ENCODE results near the gene GRAMD1A.

DNA sequence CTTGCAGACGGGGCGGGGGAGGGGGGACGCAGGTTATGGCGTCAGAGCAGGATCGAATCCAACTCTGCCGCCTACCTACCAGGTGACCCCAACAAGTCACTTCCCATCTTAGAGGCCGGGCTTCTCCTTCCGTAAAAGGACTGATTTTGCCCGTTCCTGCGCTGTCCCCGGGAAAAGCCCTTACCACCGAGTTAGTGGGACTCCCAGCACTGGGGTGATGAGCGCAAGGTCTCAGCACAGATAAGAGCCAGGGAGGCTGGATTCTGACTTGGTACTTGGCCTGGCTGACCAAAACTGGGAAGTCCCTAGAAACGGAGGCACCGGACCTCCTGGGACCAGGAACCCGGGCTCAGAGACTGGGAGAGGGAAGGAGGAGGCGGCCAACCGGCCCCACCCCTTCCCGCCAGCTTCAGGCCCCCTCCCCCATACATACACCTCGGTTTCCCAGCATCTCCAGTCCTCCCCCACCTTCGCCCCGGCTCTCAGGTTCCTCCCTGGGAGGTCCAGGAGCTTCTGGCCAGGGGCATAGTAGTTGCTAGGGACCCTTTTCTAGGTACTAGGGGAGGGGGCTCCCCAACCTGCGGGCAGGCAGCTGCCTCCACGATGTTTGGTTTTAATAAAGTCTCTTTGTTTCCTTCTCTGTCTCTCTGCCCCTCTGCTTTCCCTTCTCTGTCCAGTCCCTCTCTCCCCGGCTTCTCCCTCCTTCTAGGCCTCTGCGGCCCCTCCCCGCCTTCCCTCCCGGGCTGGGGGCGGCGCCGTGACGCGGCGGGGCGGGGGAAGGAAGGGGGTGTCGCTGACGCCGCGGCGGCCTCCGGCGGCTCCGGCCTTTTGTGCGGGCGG, at the start of gene GRAMD1A:
- TF ChIP-seq, protein P1, sequence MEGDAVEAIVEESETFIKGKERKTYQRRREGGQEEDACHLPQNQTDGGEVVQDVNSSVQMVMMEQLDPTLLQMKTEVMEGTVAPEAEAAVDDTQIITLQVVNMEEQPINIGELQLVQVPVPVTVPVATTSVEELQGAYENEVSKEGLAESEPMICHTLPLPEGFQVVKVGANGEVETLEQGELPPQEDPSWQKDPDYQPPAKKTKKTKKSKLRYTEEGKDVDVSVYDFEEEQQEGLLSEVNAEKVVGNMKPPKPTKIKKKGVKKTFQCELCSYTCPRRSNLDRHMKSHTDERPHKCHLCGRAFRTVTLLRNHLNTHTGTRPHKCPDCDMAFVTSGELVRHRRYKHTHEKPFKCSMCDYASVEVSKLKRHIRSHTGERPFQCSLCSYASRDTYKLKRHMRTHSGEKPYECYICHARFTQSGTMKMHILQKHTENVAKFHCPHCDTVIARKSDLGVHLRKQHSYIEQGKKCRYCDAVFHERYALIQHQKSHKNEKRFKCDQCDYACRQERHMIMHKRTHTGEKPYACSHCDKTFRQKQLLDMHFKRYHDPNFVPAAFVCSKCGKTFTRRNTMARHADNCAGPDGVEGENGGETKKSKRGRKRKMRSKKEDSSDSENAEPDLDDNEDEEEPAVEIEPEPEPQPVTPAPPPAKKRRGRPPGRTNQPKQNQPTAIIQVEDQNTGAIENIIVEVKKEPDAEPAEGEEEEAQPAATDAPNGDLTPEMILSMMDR (IDR thresholded peaks at IDR 0.05; ENCODE audit: insufficient read depth, low read depth, low read length): no peak
- TF ChIP-seq EZH2 (IDR thresholded peaks at IDR 0.05; ENCODE audit: insufficient read depth, low read length): no peak

All from astrocyte (in vitro differentiated cells and primary cell).